ENCODE measurements around the gene RASL12. TPM values are rescaled to one million over a fixed set of nuclear protein-coding genes. Genes with fewer than 3 reads are reported as not detected.

Gene RASL12
- total and polyA plus RNA-seq, 2 of the 8 experiments (the other 6 are each of a cell fraction or from before 2014, with no cell fraction given): 9.5 to 10.3 TPM

GRCh38 chr15:65066635-65067316, 1.0 kb downstream of the RASL12 start:
- Histone ChIP-seq H3K79me1 (ENCODE audit: low read depth, low read length) (peaks cover 3% of the 10 kb centered on the region; the same call in 1 of the 2 replicates), H3K4me2 (ENCODE audit: insufficient read depth in 1 of 2, low read depth in 2 of 2, low read length in 2 of 2) (peak overlapping the region; percentile 82 to 90), H2BK15ac (ENCODE audit: low read length) (peak overlapping the region; percentile 81; the same call in 1 of the 2 replicates), H3K4me3 (ENCODE audit: extremely low read depth in 1 of 4, insufficient read depth in 2 of 4, low read depth in 3 of 4, low read length in 4 of 4) (peak overlapping the region; percentile 43 to 71 (median 53); a peak in 7 of 8 replicates), H3K27me3 (replicated peaks in 1 of 4; ENCODE audit: control insufficient read depth in 3 of 4, extremely low read depth in 1 of 4, insufficient read depth in 3 of 4, low read length in 3 of 4) (peaks cover 0 to 6% (median 1%) of the 10 kb centered on the region in 4 experiments; a peak in 3 of 7 replicates), H4K5ac (ENCODE audit: insufficient read length, low read depth, low read length) (no peak overlapping the region), H3K23me2 (ENCODE audit: low read depth, low read length) (peaks cover 6% of the 10 kb centered on the region; the same call in 1 of the 2 replicates), H2BK20ac (ENCODE audit: low read length) (no peak overlapping the region; the same call in 1 of the 2 replicates), H3K79me2 (ENCODE audit: control insufficient read depth in 1 of 2, insufficient read depth in 2 of 2, low read length in 2 of 2) (no peaks in the 10 kb centered on the region), H3K4me1 (replicated peaks in 1 of 4; ENCODE audit: control insufficient read depth in 3 of 4, insufficient read depth in 4 of 4, low read length in 3 of 4) (peaks cover 5 to 18% (median 6%) of the 10 kb centered on the region in 4 experiments), H3K23ac (ENCODE audit: insufficient read length) (no peak overlapping the region), H3K56ac (replicated peaks; ENCODE audit: insufficient read length, low read depth, low read length) (no peak overlapping the region), H2AFZ (ENCODE audit: low read length) (no peak overlapping the region), H2BK5ac (ENCODE audit: low read depth, low read length) (peak overlapping the region; percentile 75; the same call in 1 of the 2 replicates), H3K14ac (ENCODE audit: insufficient read length) (no peak overlapping the region), H3K9me3 (ENCODE audit: insufficient read depth in 2 of 2, low read depth in 1 of 2, low read length in 1 of 2) (no peaks in the 10 kb centered on the region), H3K36me3 (ENCODE audit: control insufficient read depth in 2 of 4, insufficient read depth in 4 of 4, low read length in 3 of 4) (no peaks in the 10 kb centered on the region), H3K9ac (replicated peaks in 1 of 4; ENCODE audit: extremely low read depth in 1 of 4, low read depth in 3 of 4, low read length in 3 of 4) (no peak overlapping the region), H3K4ac (replicated peaks; ENCODE audit: insufficient read length, low read depth, low read length) (no peak overlapping the region), H3K27ac (ENCODE audit: low read depth, low read length) (no peak overlapping the region), H2BK12ac (ENCODE audit: low read depth, low read length) (peak overlapping the region; percentile 92; the same call in 1 of the 2 replicates), H4K91ac (replicated peaks; ENCODE audit: insufficient read length, low read length) (no peak overlapping the region), H2BK120ac (replicated peaks; ENCODE audit: low read depth, low read length) (peak overlapping the region; percentile 41), H4K20me1 (replicated peaks in 1 of 2; ENCODE audit: control insufficient read depth in 1 of 2, insufficient read depth in 2 of 2, low read length in 2 of 2) (no peaks in the 10 kb centered on the region), H2AK5ac (ENCODE audit: low read depth, low read length) (no peak overlapping the region), H4K8ac (ENCODE audit: extremely low read depth, insufficient read depth, low read length) (no peak overlapping the region), H3K18ac (ENCODE audit: extremely low read depth, low read length) (peak overlapping the region; percentile 16; the same call in 1 of the 2 replicates)
- FAIRE-seq (no peak), DNase-seq (ENCODE audit: low read depth in 1 of 2, low spot score in 2 of 2) (no peak)
- POLR2A ChIA-PET (ENCODE audit: partially characterized antibody): interaction anchor here (1.3 to 8.0 kb wide), 5 partner anchors 12 to 238 kb away, joined by 3 to 93 read pairs (median 4); partner anchors contain the start of genes KBTBD13 and RNU5B-1
- CTCF ChIA-PET (ENCODE audit: partially characterized antibody): interaction anchor here (0.6 to 33.2 kb wide), 9 partner anchors 7 to 1257 kb away, joined by 3 to 1213 read pairs (median 5); partner anchors contain the start of genes KBTBD13, RASL12 and SLC51B
- 55% methylated on average over 7 of the region's 9 CpGs; no CpG with 5 or more reads in 1 of the 2 experiments for WGBS, 2 experiments (ENCODE audit: extremely low coverage in 1 of 2, insufficient coverage in 1 of 2, insufficient read length in 1 of 2, insufficient replicate concordance in 2 of 2, low coverage in 1 of 2, low lambda C conversion rate in 2 of 2, missing lambda C conversion rate in 1 of 2)
- TF ChIP-seq RFX5 (IDR thresholded peaks at IDR 0.05; ENCODE audit: borderline replicate concordance, low read depth, low read length): no peak
- no peak for TF ChIP-seq USF2 (IDR thresholded peaks at IDR 0.05; ENCODE audit: low read length)
- TF ChIP-seq, protein P1, sequence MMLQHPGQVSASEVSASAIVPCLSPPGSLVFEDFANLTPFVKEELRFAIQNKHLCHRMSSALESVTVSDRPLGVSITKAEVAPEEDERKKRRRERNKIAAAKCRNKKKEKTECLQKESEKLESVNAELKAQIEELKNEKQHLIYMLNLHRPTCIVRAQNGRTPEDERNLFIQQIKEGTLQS (IDR thresholded peaks at IDR 0.05; ENCODE audit: insufficient read depth, low read depth, low read length): no peak
- TF ChIP-seq EZH2 (IDR thresholded peaks at IDR 0.05; ENCODE audit: low read depth, low read length, severe bottlenecking): no peak
- TF ChIP-seq JUND (IDR thresholded peaks at IDR 0.05; ENCODE audit: low read length): no peak
- no peak for TF ChIP-seq HDAC6 (IDR thresholded peaks at IDR 0.05; ENCODE audit: low read depth, low read length)
- no peak for TF ChIP-seq NANOG (IDR thresholded peaks at IDR 0.05; ENCODE audit: insufficient read depth, low read depth, low read length, poor library complexity, severe bottlenecking)
- no peak for TF ChIP-seq JUN (IDR thresholded peaks at IDR 0.05; ENCODE audit: low read depth, low read length)
- TF ChIP-seq MAFK (IDR thresholded peaks at IDR 0.05; ENCODE audit: low read depth, low read length): no peak
- TF ChIP-seq CHD1 (IDR thresholded peaks at IDR 0.05; ENCODE audit: low read depth, low read length): no peak
